HG02763 (cell line): ENCODE results near the gene THOC7.
A peak's percentile ranks its signal among the peaks of the same experiment; 100 is the strongest.

ENCODE experiments used
- ATAC-seq: cut with Tn5 transposase; IDR thresholded peaks from one replicate; pipeline ENCODE4 v1.9.1; 2021; ENCODE audit warnings: mild to moderate bottlenecking, moderate library complexity; ENCODE audit not compliant: unreplicated experiment

The THOC7 gene

DNA sequence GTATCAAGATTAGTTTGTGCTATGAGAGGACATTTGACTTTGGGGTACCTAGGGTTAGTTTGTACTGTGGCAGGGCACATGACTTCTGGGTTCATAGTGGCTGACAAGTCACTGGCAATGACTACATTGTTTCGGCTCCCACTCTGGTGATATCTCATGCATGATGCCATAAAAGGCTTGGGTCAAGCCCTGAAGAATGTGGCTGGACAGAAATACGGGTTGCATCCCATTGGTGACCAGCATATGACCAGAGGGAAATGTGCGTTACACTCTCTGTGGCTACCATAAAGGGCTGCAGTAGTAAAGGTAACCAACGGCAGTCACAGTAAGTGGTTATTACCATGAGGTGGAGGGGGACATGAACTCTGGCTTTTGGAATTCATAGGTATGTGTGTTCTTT is 18.4 kb downstream of the THOC7 start:
- ATAC-seq: no peak

DNA sequence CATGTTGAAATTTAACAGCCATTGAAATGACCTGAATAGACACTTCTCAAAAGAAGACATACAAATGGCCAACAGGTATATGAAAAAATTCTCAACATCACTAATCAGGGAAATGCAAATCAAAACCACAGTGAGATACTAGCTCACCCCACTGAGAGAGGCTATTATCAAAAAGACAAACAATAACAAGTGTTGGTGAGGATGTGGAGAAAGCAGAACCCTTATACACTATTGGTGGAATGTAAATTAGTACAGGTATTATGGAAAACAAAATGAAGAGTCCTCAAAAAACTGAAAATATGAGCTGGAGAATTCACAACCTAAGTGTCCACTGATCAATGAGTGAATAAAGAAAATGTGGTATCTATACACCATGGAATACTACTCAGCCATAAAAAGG is 21.5 kb downstream of the THOC7 start:
- ATAC-seq: no peak

DNA sequence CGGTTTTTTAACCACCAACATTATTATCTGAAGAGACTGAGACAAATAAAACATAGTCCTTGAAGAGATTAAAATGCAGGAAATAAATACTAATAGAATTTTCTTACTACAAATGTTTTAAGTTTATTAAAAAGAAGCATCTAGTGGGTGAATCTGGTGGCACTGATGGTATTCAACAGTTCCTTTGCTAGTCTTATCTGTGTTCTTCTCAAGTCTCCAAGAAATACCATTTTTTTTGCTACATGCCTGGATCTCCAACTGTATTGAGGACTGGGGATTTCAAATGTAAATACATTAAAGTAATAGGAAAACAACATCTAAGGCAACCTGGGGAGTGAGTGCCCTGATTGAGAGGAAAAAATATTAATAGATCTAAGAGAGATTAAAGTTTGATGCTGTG is 21.9 kb downstream of the THOC7 start:
- no peak for ATAC-seq

DNA sequence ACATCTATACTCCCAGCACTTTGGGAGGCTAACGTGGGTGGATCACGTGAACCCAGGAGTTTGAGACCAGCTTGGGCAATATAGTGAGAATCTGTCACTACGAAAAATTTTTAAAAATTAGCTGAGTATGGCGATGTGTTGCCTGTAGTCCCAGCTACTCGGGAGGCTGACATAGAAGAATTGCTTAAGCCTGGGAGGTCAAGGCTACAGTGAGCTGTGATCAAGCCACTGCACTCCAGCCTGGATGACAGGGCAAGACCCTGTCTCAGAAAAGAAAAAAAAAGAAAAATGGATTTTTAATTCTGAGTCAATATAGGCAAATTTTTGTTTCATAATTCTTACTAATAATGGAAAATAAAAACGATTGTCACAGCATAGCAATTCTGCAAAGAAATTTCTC is 31.2 kb downstream of the THOC7 start:
- no peak for ATAC-seq

DNA sequence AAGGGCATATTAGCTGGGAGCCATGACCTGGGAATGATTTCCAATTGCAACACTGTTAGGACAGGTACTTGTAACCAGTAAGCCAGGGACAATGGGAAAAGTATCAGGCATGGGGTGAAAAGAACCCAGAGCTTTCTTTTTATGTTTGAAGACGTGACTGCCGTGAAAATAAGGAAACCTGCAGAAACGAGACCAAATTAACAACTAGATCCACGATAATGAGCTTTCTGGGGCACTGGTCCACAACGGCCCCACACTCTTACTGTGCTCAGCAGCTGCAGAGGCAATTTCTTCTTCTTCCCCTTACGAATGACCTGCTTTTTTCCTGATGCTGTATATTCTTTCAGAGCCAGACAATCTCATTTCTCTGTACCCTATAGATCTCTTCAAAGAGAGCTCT is 33.1 kb downstream of the THOC7 start:
- ATAC-seq: no peak

DNA sequence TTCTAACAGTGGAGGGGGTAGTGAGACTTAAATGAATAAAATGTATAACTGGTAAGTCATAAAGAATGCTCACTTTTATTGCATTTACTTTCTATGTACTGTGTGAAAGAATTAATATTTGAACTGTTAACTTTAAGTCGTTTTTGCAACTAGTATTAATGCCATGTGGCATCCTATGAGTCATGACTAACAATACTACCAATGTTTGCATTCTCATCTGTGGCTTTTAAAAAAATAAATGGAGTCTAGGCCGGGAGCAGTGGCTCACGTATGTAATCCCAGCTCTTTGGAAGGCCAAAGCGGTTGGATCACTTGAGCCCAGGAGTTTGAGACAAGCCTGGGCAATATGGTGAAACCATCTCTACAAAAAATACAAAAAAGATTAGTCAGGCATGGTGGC is 39.3 kb downstream of the THOC7 start:
- no peak for ATAC-seq

DNA sequence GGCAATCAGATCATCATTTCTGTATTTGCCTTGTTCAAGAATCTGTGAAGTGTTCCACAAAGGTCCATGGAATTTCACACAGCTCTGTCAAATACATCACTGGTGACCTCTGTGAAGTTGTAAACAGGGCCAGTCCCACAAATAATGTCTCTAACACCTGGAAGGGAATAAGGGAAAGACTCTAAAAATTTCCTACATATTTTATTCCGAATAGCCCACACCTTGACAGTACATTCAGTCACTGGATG is 44.5 kb downstream of the THOC7 start, which contains the start of gene C3orf49:
C3orf49 (plus strand) TSS at position 149 of the 248 bp plus-strand sequence. CDS start 173 bp downstream, outside the sequence.
- ATAC-seq: no peak

DNA sequence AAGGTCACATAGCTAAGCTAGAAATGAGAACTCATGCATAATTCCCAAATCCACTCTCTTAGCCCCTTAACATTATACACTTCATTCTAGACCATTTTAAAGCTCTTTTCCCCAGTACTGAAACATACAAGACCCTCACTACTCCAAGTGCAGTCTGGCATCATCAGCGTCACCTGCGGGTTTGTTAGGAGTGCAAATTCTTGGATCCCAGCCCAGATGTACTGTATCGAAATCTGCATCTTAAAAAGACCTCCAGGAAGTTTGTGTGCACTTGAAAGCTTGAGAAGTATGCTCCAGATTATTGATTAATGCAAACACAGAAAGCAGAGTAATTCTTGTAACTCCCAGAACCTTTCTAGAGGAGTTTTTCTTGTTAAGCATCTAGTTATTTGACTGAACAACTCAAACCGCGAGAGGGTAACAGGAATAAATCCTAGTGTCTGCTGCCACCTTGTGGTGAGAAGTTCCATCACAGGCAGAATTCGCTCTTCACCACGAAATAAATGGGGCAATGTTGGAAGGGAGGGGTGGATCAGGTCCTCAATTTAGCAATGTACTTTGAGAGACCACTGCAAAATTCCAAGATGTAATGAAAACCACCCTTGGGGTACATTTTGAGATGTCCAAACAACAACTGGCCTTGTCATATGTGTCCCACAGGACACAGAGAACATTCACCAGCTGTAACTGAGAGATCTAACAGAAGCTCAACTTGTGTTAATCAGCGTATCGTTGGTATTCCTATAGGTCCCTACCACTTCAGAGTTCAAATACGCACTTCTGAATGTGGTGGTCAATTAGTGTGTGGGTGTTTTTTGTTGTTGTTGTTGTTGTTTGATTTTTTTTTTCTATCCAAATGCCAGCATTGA is 45.1 kb downstream of the THOC7 start:
- ATAC-seq: peak; percentile 76

DNA sequence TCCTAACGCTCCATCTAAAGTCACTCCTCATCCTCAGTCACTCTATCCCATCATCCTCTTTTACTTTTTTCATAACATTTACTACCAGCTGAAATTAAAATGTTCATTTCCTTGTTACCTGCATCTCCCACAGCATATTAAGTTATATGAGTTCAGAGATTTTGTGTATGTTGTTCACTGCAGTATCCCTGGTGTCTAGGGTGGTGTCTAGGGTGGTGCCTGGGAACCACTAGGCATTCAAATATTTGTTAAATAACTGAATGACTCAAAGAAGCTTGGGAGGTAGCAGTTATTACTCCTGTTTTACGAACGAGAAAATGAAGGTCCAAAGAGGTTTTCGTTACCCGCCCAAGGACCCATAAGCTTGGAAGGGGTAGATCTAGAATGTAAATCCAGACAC is 46.4 kb downstream of the THOC7 start:
- ATAC-seq: no peak

DNA sequence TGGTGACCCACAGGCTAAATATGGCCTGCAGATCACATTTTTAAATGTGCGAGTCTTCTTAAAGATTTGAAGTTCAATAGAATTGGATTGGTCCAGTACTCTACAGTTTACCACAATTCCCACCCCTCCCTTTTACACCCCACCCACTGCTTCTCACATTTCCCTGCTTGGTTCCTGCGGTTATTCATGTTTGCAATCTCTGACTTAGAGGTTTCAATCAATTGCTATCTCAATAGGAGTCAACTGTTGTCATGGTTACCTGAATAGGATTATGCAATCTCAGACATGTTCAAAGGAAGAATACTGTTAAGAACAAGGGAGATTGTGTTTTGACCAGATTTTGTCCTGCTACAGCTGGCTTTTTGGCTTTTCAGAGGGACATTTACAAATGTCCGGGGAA is 49.4 kb downstream of the THOC7 start:
- no peak for ATAC-seq

DNA sequence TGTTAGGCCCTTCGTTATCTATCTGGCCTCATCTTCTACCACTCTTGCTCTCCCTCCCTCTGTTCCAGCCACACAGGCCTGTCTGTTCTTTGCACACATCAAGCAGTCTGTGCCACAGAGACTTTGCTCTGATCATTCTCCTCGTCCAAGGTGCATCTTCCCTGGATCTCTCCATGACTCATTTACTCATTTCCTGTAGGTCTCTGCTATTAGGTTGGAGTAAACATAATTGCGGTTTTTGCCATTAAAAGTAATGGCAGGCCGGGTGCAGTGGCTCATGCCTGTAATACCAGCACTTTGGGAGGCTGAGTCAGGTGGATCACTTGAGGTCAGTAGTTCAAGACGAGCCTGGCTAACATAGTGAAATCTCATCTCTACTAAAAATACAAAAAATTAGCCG is 54.0 kb downstream of the THOC7 start:
- no peak for ATAC-seq

DNA sequence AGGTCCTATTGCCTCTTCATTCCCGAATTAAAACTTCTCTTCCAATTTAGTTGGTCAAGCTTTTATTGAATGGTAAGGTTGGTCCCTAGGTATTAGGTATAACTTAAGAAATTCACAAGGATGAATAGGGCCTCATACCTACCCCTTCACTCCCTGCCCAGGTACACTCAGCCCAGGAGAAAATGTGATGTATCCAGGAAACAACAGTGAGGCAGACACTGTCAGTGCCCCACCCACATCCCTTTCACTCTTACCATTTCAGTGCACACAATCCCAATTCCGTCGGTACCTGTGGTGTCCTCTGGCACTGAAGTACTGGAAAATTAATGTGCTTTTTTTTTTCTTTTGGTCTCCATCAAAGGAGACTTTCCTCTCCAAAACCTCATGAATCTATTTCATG is 55.0 kb downstream of the THOC7 start:
- no peak for ATAC-seq

DNA sequence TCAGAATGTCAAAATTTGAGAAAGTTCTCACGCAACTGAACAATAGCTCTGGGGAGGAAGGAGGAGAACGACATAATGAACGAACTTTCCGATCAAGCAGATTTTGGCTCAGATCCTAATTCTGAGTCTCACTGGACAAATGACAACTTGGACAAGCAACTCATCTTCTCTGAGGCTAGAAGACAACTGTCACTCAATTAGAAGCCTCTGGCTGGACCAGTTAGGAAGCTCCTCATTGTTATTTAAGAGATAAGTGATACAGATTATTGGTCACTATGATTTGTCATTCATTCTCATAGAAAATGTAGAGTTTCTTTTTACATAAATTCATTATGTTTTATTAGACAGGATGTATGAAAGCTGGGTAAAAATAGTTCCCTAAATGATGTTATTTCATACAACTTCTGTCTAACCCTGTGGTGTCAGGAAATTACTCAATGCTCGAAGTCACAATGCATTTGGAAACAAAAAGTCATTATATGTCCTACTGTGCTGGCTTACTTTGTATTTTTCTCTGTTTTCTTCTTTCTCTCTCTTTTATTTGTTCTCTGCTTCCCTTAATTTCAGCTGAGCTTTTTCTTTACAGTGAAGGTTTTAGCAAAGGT is 55.5 kb downstream of the THOC7 start:
- ATAC-seq: no peak

DNA sequence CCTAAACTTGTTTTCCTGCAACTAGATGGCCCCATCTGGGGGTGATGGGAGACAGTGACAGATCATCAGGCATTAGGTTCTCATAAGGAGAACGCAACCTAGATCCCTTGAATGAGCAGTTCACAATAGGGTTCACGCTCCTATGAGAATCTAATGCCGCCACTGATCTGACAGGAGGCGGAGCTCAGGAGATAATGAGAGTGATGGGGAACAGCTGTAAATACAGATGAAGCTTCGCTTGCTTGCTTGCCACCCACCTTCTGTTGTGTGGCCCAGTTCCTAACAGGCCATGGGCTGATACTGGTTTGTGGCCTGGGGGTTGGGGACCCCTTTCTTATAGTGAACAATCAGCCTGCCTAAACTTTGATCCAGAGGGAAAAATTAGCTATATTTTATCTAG is 59.7 kb downstream of the THOC7 start:
- ATAC-seq: no peak

DNA sequence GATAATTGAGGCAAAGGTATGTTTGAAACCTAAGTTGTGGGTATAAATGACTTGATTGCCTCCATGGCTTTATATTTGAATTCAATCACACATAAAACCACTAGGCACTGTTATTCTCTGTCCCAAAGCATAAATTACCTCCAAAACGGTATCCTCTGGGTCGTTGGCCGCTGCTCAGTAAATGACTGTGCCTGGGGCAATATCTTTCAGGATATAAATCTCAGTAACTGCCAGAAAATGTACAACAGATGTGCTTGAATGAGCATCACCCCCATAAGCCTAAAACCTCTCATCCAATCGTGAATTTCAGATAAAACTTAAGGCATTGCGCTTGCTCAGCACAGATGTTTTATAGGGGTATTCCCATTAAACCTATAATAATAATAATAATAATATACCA is 63.5 kb downstream of the THOC7 start:
- ATAC-seq: no peak

DNA sequence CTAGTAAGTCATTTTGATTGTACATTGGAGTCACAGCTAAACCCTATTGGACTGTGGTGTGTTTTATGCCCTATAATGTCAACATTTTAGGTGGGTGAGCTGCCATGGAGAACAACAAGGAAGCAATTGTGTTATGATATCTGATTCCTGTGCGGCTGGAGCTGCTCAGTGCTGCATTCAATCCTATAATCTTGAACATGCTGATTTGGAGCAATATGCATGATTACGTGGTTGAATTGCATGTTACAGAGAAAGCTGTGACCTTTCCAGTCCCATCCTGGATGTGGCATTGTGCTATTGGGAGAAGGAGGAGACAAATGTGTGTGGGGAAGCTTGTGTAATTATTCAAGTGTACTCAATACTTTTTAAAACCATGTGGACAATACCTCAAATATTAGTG is 64.7 kb downstream of the THOC7 start:
- ATAC-seq: no peak

DNA sequence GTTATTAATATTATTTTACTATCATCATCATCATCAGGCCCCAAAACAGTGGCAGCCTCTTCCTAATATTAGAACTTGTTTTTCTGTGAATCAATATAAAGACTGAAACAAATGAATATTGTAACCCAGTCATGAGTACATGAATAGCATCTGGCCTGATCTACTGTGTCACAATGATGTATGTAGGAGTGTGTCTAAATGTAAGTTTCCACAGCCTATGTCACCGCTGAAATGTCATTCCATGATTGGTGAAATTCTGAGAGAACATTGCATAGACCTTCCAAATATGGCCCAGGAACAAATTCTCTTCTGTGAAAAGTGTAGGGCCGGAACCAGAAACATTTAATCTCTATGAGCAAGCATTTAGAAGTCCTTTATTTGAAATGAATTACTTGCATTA is 65.1 kb downstream of the THOC7 start:
- no peak for ATAC-seq

DNA sequence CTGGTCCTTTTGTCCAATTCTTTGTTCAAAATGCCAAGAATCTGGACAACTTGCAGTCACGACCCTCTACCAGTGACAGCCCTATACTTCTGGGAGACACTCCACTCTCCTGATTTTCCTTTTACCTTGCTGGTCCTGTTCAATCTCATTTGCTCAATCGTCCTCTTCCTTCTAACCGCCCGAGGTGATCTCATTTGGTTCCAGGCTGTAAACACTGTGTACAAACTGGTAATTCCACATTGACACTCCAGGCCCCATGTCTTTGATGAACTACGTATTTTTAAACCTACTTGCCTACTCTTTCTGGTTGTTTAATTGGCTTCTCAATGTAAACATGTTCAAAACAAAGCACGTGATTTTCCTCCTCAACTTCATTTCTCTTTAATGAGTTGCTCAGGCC is 68.2 kb downstream of the THOC7 start:
- no peak for ATAC-seq

DNA sequence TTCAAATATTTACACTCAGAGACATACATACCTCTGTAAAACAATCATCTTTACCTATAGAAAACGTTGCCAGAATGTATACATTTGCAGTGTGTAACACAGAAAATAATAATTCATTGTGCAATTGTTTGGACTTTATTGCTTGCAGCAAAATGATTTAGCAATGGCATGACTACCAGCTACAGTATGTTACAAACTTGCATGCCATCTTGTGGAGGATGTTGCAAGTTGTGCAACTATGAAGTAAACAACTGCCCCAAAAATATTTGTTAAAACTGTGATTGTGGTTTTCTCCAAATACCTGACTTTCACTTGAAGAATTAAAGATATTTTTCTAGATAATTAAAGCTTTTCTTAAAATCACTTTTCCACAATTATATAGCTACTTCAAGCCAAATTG is 71.6 kb downstream of the THOC7 start:
- no peak for ATAC-seq
